Measurements from ENCODE around the gene GNAO1. TPM values are rescaled to one million over a fixed set of nuclear protein-coding genes. Genes with fewer than 3 reads are reported as not detected.

Gene GNAO1
- total RNA-seq, 6 experiments from 2014 or later, result 18.2 to 45.1 (median 21.5) TPM

DNA sequence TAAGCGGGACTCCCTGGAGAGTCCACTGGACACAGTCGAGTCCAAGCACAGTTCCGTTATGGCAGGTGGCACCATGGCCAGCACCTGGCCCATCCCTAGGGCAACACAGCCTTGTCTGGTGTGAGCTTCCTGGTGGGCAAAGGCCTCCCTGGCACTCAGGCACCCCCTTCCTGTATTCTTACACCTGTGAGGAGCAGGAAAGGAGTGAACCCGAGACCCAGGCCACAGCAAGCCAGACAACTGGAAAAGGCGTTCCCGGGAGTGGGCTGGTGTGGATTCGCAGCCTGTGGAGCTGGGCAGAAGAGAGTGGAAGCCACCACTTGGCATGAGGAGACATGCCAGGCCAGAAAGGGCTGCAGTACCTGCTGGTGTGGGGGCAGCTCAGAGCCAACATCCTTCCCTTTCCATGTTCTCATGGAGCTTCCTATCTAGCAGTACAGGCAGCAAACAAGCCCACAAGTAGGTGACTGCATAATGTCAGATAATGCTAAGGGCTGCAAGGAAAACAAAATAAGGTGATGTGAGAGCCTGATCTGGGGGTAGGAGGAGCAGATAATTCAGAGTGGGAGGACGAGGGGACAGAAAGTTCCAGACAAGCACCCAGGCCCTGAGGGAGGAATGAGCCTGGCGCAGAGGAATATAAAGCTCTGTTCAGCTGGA lies 87.0 kb downstream of the GNAO1 start:
- Histone ChIP-seq H3K4me3 (no peak overlapping the region), H3K9me3 (no peaks in the 10 kb centered on the region), H3K27ac (no peak overlapping the region), H3K36me3 (peaks cover 0 to 17% (median 4%) of the 10 kb centered on the region in 4 donors), H3K4me1 (no peaks in the 10 kb centered on the region), H3K27me3 (no peaks in the 10 kb centered on the region)
- TF ChIP-seq, protein P1, sequence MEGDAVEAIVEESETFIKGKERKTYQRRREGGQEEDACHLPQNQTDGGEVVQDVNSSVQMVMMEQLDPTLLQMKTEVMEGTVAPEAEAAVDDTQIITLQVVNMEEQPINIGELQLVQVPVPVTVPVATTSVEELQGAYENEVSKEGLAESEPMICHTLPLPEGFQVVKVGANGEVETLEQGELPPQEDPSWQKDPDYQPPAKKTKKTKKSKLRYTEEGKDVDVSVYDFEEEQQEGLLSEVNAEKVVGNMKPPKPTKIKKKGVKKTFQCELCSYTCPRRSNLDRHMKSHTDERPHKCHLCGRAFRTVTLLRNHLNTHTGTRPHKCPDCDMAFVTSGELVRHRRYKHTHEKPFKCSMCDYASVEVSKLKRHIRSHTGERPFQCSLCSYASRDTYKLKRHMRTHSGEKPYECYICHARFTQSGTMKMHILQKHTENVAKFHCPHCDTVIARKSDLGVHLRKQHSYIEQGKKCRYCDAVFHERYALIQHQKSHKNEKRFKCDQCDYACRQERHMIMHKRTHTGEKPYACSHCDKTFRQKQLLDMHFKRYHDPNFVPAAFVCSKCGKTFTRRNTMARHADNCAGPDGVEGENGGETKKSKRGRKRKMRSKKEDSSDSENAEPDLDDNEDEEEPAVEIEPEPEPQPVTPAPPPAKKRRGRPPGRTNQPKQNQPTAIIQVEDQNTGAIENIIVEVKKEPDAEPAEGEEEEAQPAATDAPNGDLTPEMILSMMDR (IDR thresholded peaks at IDR 0.05), result no peak
- no peak for TF ChIP-seq POLR2A (IDR thresholded peaks at IDR 0.05)
- intact Hi-C loops (cut with DNase I), result no loop called here
- ATAC-seq, result no peak
- WGBS (ENCODE audit: insufficient coverage, low coverage, low lambda C conversion rate, missing lambda C conversion rate), result no CpG with 5 or more reads among the region's 9 CpGs
- no peak for DNase-seq

DNA sequence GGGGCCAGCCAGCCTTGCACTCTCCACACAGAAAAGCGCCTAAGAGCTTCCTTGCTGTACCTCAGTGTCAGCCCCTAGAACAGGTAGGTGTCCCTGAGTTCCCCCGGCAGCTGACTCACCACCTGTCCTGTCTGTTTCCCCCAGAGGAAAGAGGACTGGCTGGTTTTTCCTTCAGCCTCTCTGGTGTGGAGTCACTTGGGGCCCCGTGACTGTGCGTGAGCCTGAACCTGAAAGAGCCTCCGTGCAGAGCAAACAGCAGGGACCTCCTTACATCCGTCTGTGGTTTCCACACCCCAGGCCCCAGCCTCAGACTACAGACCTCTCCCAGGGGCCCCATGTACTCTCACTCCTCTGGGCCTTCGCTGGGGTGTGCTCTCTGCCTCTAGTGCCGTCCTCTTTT lies 87.8 kb downstream of the GNAO1 start:
- TF ChIP-seq, protein P1 (IDR thresholded peaks at IDR 0.05), result no peak
- TF ChIP-seq POLR2A (IDR thresholded peaks at IDR 0.05), result no peak
- Histone ChIP-seq H3K27me3 (no peaks in the 10 kb centered on the region), H3K27ac (no peak overlapping the region), H3K36me3 (peaks cover 0 to 17% (median 4%) of the 10 kb centered on the region in 4 donors), H3K4me3 (no peak overlapping the region), H3K4me1 (no peaks in the 10 kb centered on the region), H3K9me3 (no peaks in the 10 kb centered on the region)
- 85% methylated on average over 6 of the region's 8 CpGs for WGBS (ENCODE audit: insufficient coverage, low coverage, low lambda C conversion rate, missing lambda C conversion rate)
- DNase-seq, result no peak
- peak in 3 of 4 donors; percentile 47 to 61 (median 55) for ATAC-seq
- intact Hi-C loops (cut with DNase I), result no loop called here

DNA sequence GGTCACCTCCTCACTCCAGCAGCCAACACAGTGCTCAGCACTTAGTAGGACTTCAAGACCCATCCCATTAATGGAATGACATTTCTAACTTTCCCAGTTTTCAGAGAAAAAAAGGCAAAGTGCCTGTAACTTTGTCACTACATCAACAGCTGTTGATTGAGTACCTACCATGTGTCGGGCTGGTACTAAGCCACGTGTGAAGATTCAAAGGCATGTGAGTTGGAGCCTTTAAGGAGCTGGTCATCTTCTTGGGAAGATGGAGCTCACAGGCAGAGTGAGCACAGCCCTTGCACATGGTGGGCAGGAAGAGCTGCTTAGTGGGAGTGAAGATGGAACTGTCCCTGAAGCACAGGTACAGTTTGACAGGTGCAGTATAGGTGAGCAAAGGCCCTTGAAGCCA lies 88.6 kb downstream of the GNAO1 start:
- DNase-seq (no peak), ATAC-seq (no peak)
- no peak overlapping the region for H3K27ac ChIP-seq
- peaks cover 0 to 17% (median 4%) of the 10 kb centered on the region in 4 donors for H3K36me3 ChIP-seq
- WGBS (ENCODE audit: insufficient coverage, low coverage, low lambda C conversion rate, missing lambda C conversion rate), result 95% methylated on average over 2 of the region's 2 CpGs
- H3K9me3 ChIP-seq, result no peaks in the 10 kb centered on the region
- intact Hi-C loops (cut with DNase I), result no loop called here
- no peaks in the 10 kb centered on the region for H3K27me3 ChIP-seq
- no peak for TF ChIP-seq POLR2A (IDR thresholded peaks at IDR 0.05)
- TF ChIP-seq, protein P1 (IDR thresholded peaks at IDR 0.05), result no peak
- no peak overlapping the region for H3K4me3 ChIP-seq
- H3K4me1 ChIP-seq, result no peaks in the 10 kb centered on the region

DNA sequence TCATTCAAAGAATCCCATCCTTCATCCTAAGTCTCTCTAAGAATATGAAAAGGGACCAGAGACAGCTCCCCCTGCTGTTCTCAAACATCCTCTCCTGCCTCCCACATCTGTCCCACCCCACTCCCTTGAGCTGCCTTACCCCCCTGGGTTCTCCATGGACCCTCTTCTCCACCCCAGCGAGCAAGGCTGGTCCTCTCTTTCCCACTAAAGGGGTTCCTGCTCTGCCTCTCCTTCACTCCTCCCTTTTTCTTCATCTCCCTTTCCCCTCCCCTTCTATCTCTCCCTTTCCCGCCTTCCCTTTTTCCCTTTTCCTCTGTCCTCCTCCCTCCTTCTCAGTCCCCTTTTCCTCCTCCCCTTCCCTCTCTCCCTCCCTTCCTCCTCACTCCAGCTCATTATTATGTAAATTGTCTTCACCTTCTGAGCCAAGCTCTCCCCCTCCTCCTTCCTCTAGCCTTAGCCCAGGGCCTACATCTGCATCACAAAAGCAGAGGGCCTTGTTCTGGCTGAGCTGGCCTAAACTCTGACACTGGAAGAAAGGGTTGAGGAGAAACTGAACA lies 90.0 kb downstream of the GNAO1 start:
- Histone ChIP-seq H3K9me3 (no peaks in the 10 kb centered on the region), H3K4me3 (no peak overlapping the region), H3K27ac (no peak overlapping the region), H3K36me3 (peaks cover 0 to 13% (median 4%) of the 10 kb centered on the region in 4 donors), H3K4me1 (no peaks in the 10 kb centered on the region), H3K27me3 (no peaks in the 10 kb centered on the region)
- DNase-seq, result no peak
- TF ChIP-seq, protein P1 (IDR thresholded peaks at IDR 0.05), result peak in 3 of 4 donors; percentile 22 to 34 (median 31)
- no peak for TF ChIP-seq POLR2A (IDR thresholded peaks at IDR 0.05)
- intact Hi-C loops (cut with DNase I), result no loop called here
- WGBS (ENCODE audit: insufficient coverage, low coverage, low lambda C conversion rate, missing lambda C conversion rate), result 93% methylated on average over 2 of the region's 2 CpGs
- ATAC-seq, result peak in 2 of 4 donors; percentile 34 to 58
